Measurements from ENCODE around the gene SCGB3A2.

SCGB3A2 gene

GRCh38 chr5:147893820-147894219 is 15.3 kb downstream of the SCGB3A2 start:
- TF ChIP-seq, protein P1, sequence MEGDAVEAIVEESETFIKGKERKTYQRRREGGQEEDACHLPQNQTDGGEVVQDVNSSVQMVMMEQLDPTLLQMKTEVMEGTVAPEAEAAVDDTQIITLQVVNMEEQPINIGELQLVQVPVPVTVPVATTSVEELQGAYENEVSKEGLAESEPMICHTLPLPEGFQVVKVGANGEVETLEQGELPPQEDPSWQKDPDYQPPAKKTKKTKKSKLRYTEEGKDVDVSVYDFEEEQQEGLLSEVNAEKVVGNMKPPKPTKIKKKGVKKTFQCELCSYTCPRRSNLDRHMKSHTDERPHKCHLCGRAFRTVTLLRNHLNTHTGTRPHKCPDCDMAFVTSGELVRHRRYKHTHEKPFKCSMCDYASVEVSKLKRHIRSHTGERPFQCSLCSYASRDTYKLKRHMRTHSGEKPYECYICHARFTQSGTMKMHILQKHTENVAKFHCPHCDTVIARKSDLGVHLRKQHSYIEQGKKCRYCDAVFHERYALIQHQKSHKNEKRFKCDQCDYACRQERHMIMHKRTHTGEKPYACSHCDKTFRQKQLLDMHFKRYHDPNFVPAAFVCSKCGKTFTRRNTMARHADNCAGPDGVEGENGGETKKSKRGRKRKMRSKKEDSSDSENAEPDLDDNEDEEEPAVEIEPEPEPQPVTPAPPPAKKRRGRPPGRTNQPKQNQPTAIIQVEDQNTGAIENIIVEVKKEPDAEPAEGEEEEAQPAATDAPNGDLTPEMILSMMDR (IDR thresholded peaks at IDR 0.05; ENCODE audit: low read depth, low read length), result no peak
- DNase-seq (ENCODE audit: extremely low read depth, low read depth), result no peak

- TF ChIP-seq, protein P1 (IDR thresholded peaks at IDR 0.05; ENCODE audit: low read depth, low read length), result no peak
- DNase-seq (ENCODE audit: extremely low read depth, low read depth), result no peak
Observed at GRCh38 chr5:147895864-147896263, 17.4 kb downstream of the SCGB3A2 start.

DNA sequence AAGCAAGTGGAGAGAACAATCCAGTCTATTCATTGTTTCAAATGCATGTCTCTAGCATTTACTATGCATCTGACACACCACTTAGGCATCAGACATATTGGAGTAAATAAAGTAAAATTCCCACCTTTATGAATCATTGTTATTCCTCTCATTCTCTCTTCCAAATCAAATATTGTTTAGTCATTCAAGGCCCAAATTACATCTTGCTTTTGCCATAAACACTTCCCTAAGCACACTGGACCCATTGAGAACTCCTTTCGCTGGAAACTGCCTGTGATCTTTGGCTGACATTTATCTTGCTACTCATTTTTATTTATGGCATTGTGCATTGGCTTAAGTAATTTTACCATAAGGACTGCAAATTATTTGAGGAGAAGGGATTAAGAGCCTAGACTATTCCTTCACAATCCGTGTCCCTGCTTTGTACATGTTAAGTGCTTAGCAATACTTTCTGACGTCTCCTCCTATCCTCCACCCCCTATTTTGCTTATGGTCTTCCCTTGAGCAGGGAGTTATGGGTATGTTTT is 20.4 kb downstream of the SCGB3A2 start:
- DNase-seq (ENCODE audit: extremely low read depth, low read depth), result no peak
- TF ChIP-seq, protein P1 (IDR thresholded peaks at IDR 0.05; ENCODE audit: low read depth, low read length), result no peak

- DNase-seq (ENCODE audit: extremely low read depth, low read depth), result no peak
Observed at GRCh38 chr5:147901599-147902039, 23.1 kb downstream of the SCGB3A2 start.

DNA sequence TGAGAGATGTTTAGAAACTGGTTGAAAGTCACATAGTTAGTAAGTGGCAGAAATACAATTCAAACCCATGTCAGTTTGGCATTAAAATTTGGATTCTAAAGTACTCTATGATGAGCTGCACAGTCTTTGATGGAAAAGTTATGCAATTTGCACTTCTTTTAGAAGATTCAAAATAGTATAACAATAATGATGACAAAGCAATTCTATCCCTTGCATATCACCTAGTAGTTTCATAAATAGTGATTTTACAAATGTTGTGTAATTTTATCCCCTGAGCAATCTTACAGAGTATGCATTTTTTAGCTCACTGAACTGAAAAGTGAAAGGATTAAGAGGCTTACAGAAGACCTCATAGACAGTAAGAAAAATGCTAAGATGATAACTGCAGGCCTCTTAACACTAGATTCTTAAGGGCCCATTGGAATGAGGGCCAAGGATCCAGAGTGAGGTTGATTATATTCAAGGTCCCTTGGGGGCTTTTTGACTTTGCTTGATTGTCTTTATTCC is 24.2 kb downstream of the SCGB3A2 start:
- TF ChIP-seq, protein P1 (IDR thresholded peaks at IDR 0.05; ENCODE audit: low read depth, low read length), result no peak

More at GRCh38 chr5:147901599-147902039, 23.1 kb downstream of the SCGB3A2 start:
- TF ChIP-seq, protein P1 (IDR thresholded peaks at IDR 0.05; ENCODE audit: low read depth, low read length), result no peak

DNA sequence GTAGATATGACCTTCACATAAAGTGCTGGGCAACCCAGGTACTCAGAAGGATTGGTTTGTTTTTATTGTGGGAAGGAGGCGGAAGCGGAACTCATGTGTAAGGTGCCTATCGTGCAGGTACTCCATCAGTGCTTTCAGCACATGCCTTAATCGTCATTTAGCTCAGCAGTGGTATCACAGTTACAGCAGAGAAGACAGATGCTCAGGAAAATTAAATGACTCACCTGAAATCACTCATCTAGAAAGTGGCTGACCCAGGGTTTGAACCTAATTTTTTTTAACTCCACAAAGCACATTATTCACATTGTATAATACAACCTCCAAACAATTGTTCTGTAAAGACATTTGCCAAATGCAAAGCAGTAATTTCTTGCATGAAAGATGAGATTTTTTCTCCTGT is 25.6 kb downstream of the SCGB3A2 start:
- DNase-seq (ENCODE audit: extremely low read depth, low read depth), result no peak
- TF ChIP-seq, protein P1 (IDR thresholded peaks at IDR 0.05; ENCODE audit: low read depth, low read length), result no peak

More for the DNA sequence above, 24.2 kb downstream of the SCGB3A2 start:
- DNase-seq (ENCODE audit: extremely low read depth, low read depth), result no peak

- TF ChIP-seq, protein P1 (IDR thresholded peaks at IDR 0.05; ENCODE audit: low read depth, low read length), result no peak
- DNase-seq (ENCODE audit: extremely low read depth, low read depth), result no peak
Observed at GRCh38 chr5:147906326-147907095, 28.0 kb downstream of the SCGB3A2 start, which contains the start of gene C5orf46. Gene C5orf46, minus strand, starts transcription at chr5:147906538. Its CDS starts 37 bp downstream, at chr5:147906501.
